Spleen (tissue), 7 donors: ENCODE data around the gene C3orf38.

Experiments
- CTCF ChIP-seq, 11 experiments: fragments of 200-600 bp in 7 of 11; fragments of 450-650 bp in 4 of 11; sonication (generic) in 4 of 11; IDR thresholded peaks in 8 of 11; conservative IDR thresholded peaks in 3 of 11; 1 replicate in 7 of 11; 2 replicates in 4 of 11; pipeline versions ENCODE4 v1.4.0 to v1.8.0; 2016 to 2021; ENCODE audit warnings: antibody characterized with exemption in 11 of 11, inconsistent platforms in 4 of 11, mild to moderate bottlenecking in 1 of 11
- POLR2A ChIP-seq, 3 donors: fragments of 450-650 bp; IDR thresholded peaks; one replicate each; pipeline ENCODE4 v1.5.1; 2017; ENCODE audit warnings: antibody characterized with exemption in 3 of 3, mild to moderate bottlenecking in 1 of 3
- donor health status: DM: no; HTN: no; CAD: no; lungs with moderate emphysema.
- donor health status: DM: no; HTN: no; CAD: no.
- donor health status: DM: no; HTN: no; CAD: no.

- TF ChIP-seq POLR2A (IDR thresholded peaks at IDR 0.05) (no peak), CTCF (IDR thresholded peaks at IDR 0.05 in 8 of 11, conservative IDR thresholded peaks at IDR 0.05 in 3 of 11) (no peak)
Measured at GRCh38 chr3:88148651-88149050, 1.1 kb upstream of the C3orf38 start.
